GM12875 (cell line): ENCODE measurements around the gene RFX7.
"Not testable (repeated sequence)": the region's sequence is repeated elsewhere in the genome, so short reads cannot be mapped to it uniquely, and the experiment has no call there.

Source experiments
- H3K4me3 ChIP-seq: one replicate; pipeline ENCODE4 v1.5.1; 2011; ENCODE audit warnings: low read depth, low read length, control low read depth
- TF ChIP-seq, protein P1 (sequence below): IDR thresholded peaks from 2 replicates; pipeline ENCODE4 v1.5.1; 2011; ENCODE audit warnings: low read depth, mild to moderate bottlenecking, control low read depth, inconsistent platforms, low read length, moderate library complexity, borderline replicate concordance; ENCODE audit not compliant: insufficient read depth

Gene RFX7

DNA sequence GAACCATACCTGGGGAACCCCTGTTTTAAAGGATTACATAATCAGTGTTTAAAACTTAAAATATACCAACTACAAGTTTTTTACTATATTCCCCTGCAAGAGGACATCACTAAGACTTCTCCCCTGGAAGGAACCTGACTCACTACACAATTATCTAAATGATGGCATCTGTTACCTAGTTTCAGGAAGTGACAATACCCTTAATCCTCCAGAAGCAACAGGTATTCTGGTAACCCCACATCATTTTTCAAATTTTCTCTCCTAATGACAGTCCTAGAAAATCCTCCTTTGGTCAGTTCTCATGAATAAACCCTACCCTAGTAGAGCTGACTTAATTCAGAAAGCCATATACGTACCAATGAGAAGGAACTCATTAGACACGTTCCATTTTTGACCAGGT, 78.4 kb downstream of the RFX7 start:
- TF ChIP-seq, protein P1, sequence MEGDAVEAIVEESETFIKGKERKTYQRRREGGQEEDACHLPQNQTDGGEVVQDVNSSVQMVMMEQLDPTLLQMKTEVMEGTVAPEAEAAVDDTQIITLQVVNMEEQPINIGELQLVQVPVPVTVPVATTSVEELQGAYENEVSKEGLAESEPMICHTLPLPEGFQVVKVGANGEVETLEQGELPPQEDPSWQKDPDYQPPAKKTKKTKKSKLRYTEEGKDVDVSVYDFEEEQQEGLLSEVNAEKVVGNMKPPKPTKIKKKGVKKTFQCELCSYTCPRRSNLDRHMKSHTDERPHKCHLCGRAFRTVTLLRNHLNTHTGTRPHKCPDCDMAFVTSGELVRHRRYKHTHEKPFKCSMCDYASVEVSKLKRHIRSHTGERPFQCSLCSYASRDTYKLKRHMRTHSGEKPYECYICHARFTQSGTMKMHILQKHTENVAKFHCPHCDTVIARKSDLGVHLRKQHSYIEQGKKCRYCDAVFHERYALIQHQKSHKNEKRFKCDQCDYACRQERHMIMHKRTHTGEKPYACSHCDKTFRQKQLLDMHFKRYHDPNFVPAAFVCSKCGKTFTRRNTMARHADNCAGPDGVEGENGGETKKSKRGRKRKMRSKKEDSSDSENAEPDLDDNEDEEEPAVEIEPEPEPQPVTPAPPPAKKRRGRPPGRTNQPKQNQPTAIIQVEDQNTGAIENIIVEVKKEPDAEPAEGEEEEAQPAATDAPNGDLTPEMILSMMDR, result no peak

DNA sequence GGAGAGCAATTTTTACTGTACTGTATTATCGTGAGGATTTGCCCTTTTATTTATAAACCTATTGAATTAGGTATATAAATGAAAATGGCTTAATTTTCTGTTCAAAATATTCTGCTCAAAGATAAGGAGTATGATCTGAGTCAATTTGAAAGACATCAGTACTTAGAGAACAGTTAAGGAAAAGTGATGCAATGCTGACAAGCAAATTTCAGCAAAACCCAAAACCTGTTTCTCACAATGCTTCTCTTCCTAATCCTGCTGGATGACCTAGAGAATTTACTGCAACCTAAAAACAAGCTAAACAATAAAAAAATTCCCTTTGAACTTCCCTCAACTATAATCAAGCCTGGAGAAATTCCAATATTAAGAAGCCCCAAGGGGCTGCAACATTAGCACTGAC, 82.7 kb downstream of the RFX7 start:
- TF ChIP-seq, protein P1, result no peak
- no peak overlapping the region for H3K4me3 ChIP-seq

More for the DNA sequence above, 78.4 kb downstream of the RFX7 start:
- no peak overlapping the region for H3K4me3 ChIP-seq

DNA sequence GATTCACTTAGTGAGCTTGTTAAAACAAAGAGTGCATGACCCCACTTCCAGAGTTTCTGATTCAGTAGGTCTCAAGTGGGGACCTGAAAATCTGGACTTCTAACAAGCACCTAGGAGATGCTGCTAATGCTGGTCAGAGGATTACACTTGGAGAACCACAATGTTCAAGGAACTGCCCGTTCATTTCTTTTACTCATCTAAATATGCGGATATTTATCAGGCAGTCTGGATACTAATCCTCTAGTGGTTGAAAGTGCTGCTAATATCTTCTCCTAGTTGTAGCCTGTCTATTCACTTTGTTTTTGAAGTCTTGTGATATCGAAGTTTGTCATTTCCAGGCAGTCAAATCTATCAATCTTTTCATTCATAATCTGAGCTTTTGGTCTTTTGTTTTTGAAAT, 86.8 kb downstream of the RFX7 start:
- no peak overlapping the region for H3K4me3 ChIP-seq
- TF ChIP-seq, protein P1, result no peak

DNA sequence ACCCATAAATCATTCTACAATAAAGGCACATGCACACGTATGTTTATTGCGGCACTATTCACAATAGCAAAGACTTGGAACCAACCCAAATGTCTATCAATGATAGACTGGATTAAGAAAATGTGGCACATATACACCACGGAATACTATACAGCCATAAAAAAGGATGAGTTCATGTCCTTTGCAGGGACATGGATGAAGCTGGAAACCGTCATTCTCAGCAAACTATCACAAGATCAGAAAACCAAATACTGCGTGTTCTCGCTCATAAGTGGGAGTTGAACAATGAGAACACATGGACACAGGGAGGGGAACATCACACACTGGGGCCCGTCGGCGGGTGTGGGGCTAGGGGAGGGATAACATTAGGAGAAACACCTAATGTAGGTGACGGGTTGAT, 88.4 kb downstream of the RFX7 start:
- H3K4me3 ChIP-seq, result not testable (repeated sequence)

DNA sequence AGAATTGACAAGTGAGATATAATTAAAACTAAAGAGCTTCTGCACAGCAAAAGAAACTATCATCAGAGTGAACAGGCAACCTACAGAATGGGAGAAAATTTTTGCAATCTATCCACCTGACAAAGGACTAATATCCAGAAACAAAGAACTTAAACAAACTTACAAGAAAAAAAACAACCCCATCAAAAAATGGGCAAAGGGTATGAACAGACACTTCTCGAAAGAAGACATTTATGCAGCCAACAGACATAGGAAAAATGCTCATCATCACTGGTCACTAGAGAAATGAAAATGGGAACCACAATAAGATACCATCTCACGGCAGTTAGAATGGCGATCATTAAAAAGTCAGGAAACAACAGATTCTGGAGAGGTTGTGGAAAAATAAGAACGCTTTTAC, 88.9 kb downstream of the RFX7 start:
- H3K4me3 ChIP-seq, result not testable (repeated sequence)

DNA sequence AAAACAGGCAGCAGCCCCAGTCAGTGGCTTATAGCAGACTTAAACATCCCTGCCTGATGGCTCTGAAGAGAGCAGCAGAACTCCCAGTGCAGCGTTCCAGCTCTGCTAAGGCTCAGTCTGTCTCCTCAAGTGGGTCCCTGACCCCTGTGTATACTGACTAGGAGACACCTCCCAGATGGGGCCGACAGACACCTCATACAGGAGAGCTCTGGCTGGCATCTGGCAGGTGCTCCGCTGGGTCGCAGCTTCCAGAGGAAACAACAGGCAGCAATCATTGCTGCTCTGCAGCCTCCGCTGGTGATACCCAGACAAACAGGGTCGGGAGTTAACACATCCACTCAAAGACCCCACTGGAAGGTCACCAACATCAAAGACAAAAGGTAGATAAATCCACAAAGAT, 93.5 kb downstream of the RFX7 start:
- no peak overlapping the region for H3K4me3 ChIP-seq
- TF ChIP-seq, protein P1, result no peak

DNA sequence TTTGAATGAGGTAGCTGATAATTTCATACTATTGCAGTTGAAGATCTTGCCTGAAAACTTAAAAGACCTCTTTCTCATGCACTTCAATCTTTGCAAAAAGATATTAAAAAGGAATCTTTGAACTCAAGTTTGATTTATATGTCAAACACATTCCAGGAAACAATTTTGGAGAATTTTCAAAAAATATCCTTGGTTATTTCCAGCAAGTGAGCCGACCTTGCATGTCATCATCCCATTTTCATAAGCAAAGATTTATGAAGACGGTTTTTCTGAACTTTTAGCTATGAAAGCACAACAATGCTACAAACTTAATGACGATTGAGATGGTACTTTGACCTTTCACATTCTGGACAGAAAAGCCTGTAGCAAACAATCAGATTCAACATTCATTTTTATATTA, 95.6 kb downstream of the RFX7 start:
- H3K4me3 ChIP-seq, result no peak overlapping the region
- TF ChIP-seq, protein P1, result no peak

DNA sequence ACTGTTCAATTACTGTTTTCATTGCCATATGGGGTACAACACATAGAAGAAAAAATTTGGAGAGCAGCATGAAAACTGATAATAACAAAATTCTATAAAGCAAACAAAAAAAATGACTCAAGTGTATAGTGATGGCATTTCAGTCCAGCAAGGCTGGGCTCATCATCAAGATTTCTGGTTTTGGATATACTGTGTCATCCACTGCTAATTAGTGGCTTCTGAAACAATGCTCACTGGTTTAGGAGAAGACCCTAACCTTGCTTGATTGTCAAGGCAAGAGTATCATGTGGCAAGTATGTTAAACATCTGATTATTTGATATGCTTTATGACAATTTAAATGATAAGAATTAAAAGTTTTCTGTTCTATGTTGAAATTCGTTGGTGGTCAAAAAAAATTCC, 96.9 kb downstream of the RFX7 start:
- H3K4me3 ChIP-seq, result no peak overlapping the region
- TF ChIP-seq, protein P1, result no peak
